Endothelial cell (in vitro differentiated cells): ENCODE results near the gene TRMT1L. TPM values are rescaled to one million over a fixed set of nuclear protein-coding genes. Genes with fewer than 3 reads are reported as not detected.
"Not testable (repeated sequence)": the region's sequence is repeated elsewhere in the genome, so short reads cannot be mapped to it uniquely, and the experiment has no call there.

Experiments used
- DNase-seq: peaks from one replicate; pipeline ENCODE4 v3.0.0; 2021; ENCODE audit warnings: low spot score
- H3K27ac Mint-ChIP-seq: one replicate; pipeline ENCODE4 v1.8.0; 2021; ENCODE audit warnings: mixed read lengths, inconsistent platforms; ENCODE audit not compliant: unreplicated experiment
- H3K27me3 Mint-ChIP-seq: one replicate; pipeline ENCODE4 v1.8.0; 2021; ENCODE audit warnings: mild to moderate bottlenecking, moderate library complexity, mixed read lengths, inconsistent platforms; ENCODE audit not compliant: unreplicated experiment
- H3K36me3 Mint-ChIP-seq: one replicate; pipeline ENCODE4 v1.8.0; 2021; ENCODE audit warnings: mild to moderate bottlenecking, low read depth, mixed read lengths, inconsistent platforms; ENCODE audit not compliant: unreplicated experiment
- H3K4me1 Mint-ChIP-seq: one replicate; pipeline ENCODE4 v1.8.0; 2021; ENCODE audit warnings: mild to moderate bottlenecking, mixed read lengths, inconsistent platforms; ENCODE audit not compliant: unreplicated experiment
- H3K4me3 Mint-ChIP-seq: one replicate; pipeline ENCODE4 v1.8.0; 2021; ENCODE audit warnings: mild to moderate bottlenecking, mixed read lengths, inconsistent platforms; ENCODE audit not compliant: unreplicated experiment
- H3K9me3 Mint-ChIP-seq: one replicate; pipeline ENCODE4 v1.8.0; 2021; ENCODE audit warnings: mixed read lengths, inconsistent platforms; ENCODE audit not compliant: unreplicated experiment
- long read RNA-seq: library from polyadenylated mRNA; unstranded; transcript quantifications from one replicate; pipeline ENCODE4 v2.0.0, GENCODE V29; 2020; ENCODE audit not compliant: unreplicated experiment
- total RNA-seq: library from RNA; stranded (reverse); fragmentation: NEBNext Ultra II Directional; extraction: Animal tissue kit (Norgen Biotek cat#: 25700); gene quantifications from one replicate; pipeline ENCODE4 v1.2.1, GENCODE V29; 2021; ENCODE audit not compliant: unreplicated experiment
- TF ChIP-seq, protein P1 (sequence below): fragments of 200-600 bp; sonication (generic); IDR thresholded peaks from one replicate; pipeline ENCODE4 v1.5.0; 2021; ENCODE audit warnings: antibody characterized with exemption; ENCODE audit not compliant: unreplicated experiment

TRMT1L gene, protein sequence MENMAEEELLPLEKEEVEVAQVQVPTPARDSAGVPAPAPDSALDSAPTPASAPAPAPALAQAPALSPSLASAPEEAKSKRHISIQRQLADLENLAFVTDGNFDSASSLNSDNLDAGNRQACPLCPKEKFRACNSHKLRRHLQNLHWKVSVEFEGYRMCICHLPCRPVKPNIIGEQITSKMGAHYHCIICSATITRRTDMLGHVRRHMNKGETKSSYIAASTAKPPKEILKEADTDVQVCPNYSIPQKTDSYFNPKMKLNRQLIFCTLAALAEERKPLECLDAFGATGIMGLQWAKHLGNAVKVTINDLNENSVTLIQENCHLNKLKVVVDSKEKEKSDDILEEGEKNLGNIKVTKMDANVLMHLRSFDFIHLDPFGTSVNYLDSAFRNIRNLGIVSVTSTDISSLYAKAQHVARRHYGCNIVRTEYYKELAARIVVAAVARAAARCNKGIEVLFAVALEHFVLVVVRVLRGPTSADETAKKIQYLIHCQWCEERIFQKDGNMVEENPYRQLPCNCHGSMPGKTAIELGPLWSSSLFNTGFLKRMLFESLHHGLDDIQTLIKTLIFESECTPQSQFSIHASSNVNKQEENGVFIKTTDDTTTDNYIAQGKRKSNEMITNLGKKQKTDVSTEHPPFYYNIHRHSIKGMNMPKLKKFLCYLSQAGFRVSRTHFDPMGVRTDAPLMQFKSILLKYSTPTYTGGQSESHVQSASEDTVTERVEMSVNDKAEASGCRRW
- 17.4 TPM for total RNA-seq
- long read RNA-seq, full-length matches to known transcripts: 4 of 5 reads
- long read RNA-seq, partial matches to known transcripts: 1 of 5 reads
- long read RNA-seq, other reads (novel, unspliced or antisense): 0 of 5 reads

DNA sequence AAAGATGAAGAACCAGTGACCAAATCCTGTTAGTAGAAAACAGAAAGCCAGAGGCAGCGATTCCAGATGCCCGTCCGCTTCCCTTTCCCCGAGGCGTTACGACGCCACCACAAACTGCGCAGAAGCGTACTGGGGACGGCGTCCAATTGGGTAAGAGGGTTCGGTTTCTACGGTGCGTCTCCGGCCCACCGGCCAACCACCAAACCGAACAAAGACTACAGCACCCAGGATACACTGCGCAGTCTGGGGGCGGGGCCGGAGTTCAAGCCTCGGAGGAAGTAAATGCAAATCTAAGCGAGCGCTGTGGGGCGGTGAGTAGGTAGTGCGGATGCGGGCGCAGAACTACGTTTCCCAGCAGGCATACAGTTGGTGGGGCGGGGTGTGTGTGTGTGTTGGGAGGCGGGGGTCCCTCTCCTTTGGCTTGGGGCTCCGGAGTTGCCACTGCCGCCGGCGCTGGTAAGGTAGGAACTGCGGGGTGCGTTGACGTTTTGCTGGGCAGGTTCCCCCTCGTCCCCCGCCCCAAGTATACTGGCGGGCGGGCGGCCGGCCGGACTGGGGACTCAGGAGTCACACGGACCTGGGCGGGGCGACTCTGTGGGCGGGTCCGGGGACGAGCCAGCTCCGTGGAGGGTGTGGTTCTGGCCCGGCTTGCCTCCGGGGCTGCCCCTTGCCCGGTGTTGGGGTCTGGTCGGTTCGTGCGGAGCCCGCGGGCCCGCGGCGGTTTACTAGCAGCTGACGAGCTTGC, at the start of gene TRMT1L, which contains the start of gene SWT1:
Gene TRMT1L, minus strand, starts transcription at position 100 of the 745 bp plus-strand sequence. CDS start 241 bp downstream, outside the sequence.
Gene SWT1, plus strand, starts transcription at position 314 of the 745 bp plus-strand sequence. CDS start 3,675 bp downstream, outside the sequence.
- DNase-seq: peak; percentile 96
- H3K27me3 Mint-ChIP-seq: peaks cover 11% of the 10 kb centered on the region
- TF ChIP-seq, protein P1, sequence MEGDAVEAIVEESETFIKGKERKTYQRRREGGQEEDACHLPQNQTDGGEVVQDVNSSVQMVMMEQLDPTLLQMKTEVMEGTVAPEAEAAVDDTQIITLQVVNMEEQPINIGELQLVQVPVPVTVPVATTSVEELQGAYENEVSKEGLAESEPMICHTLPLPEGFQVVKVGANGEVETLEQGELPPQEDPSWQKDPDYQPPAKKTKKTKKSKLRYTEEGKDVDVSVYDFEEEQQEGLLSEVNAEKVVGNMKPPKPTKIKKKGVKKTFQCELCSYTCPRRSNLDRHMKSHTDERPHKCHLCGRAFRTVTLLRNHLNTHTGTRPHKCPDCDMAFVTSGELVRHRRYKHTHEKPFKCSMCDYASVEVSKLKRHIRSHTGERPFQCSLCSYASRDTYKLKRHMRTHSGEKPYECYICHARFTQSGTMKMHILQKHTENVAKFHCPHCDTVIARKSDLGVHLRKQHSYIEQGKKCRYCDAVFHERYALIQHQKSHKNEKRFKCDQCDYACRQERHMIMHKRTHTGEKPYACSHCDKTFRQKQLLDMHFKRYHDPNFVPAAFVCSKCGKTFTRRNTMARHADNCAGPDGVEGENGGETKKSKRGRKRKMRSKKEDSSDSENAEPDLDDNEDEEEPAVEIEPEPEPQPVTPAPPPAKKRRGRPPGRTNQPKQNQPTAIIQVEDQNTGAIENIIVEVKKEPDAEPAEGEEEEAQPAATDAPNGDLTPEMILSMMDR: no peak
- no peaks in the 10 kb centered on the region for H3K9me3 Mint-ChIP-seq
- peaks cover 21% of the 10 kb centered on the region for H3K4me1 Mint-ChIP-seq
- H3K27ac Mint-ChIP-seq: peak within 1 kb of the TSS; percentile 96
- peak within 1 kb of the TSS; percentile 99 for H3K4me3 Mint-ChIP-seq
- H3K36me3 Mint-ChIP-seq: peaks cover 3% of the 10 kb centered on the region

GRCh38 chr1:185200889-185201288, 44.1 kb upstream of the TRMT1L start:
- no peak for DNase-seq
- Mint-ChIP-seq H3K27me3 (no peaks in the 10 kb centered on the region), H3K9me3 (peaks cover 9% of the 10 kb centered on the region), H3K27ac (no peak overlapping the region), H3K36me3 (peaks cover 37% of the 10 kb centered on the region), H3K4me3 (no peak overlapping the region), H3K4me1 (no peaks in the 10 kb centered on the region)
- TF ChIP-seq, protein P1: no peak

- not testable (repeated sequence) for H3K27me3 Mint-ChIP-seq, H3K9me3 Mint-ChIP-seq, H3K4me3 Mint-ChIP-seq, H3K27ac Mint-ChIP-seq, DNase-seq, H3K4me1 Mint-ChIP-seq
- peaks cover 37% of the 10 kb centered on the region for H3K36me3 Mint-ChIP-seq
Measured at GRCh38 chr1:185198712-185199111, 42.0 kb upstream of the TRMT1L start.

DNA sequence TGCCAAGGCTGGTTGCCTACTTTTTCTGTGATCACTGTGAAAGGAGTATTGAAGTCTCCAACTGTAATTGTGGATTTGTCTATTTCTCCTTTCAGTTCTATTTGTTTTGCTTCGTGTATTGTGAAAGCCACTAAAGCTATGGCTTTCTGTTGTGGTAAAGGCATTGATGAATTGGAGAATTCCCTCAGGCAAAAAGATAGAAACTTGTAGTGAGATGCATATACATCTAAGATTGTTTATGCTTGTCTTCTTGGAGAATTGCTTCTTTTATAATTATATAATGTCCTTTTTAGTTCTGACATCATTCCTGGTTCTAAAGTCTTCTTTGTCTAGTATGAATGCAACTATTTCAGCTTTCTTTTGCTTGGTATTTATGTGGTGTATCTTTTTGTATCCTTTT, 37.0 kb upstream of the TRMT1L start:
- no peak overlapping the region for H3K4me3 Mint-ChIP-seq

More for the DNA sequence above, 37.0 kb upstream of the TRMT1L start:
- Mint-ChIP-seq H3K27ac (no peak overlapping the region), H3K36me3 (peaks cover 21% of the 10 kb centered on the region), H3K9me3 (peaks cover 3% of the 10 kb centered on the region), H3K4me1 (no peaks in the 10 kb centered on the region), H3K27me3 (no peaks in the 10 kb centered on the region)
- no peak for DNase-seq
- TF ChIP-seq, protein P1: no peak
